ENCODE measurements around the gene POLE4.

DNA sequence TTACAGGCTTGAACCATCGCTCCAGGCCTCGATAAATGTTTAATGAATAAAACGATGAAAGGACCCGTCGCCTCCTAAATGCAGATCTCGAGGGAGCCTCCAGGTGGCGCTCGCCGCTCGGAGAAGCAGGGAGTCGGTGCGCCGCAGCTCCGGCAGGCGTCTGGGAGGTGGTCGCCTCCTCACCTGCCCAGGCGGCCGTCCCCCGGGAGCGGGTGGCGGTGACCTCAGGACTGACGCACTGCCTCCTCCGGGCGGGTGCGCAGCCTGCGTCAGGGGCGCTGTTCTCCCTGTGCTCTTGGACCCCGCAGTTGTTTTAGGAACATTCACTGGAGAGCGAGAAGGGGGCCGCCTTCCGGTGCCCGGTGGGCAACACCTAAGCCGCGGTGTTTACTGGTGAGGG, 38.6 kb upstream of the POLE4 start:
- TF ChIP-seq, protein P1, sequence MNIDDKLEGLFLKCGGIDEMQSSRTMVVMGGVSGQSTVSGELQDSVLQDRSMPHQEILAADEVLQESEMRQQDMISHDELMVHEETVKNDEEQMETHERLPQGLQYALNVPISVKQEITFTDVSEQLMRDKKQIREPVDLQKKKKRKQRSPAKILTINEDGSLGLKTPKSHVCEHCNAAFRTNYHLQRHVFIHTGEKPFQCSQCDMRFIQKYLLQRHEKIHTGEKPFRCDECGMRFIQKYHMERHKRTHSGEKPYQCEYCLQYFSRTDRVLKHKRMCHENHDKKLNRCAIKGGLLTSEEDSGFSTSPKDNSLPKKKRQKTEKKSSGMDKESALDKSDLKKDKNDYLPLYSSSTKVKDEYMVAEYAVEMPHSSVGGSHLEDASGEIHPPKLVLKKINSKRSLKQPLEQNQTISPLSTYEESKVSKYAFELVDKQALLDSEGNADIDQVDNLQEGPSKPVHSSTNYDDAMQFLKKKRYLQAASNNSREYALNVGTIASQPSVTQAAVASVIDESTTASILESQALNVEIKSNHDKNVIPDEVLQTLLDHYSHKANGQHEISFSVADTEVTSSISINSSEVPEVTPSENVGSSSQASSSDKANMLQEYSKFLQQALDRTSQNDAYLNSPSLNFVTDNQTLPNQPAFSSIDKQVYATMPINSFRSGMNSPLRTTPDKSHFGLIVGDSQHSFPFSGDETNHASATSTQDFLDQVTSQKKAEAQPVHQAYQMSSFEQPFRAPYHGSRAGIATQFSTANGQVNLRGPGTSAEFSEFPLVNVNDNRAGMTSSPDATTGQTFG (tag by site-specific recombination; IDR thresholded peaks at IDR 0.05; ENCODE audit: borderline replicate concordance): no peak
- TF ChIP-seq, protein P2, sequence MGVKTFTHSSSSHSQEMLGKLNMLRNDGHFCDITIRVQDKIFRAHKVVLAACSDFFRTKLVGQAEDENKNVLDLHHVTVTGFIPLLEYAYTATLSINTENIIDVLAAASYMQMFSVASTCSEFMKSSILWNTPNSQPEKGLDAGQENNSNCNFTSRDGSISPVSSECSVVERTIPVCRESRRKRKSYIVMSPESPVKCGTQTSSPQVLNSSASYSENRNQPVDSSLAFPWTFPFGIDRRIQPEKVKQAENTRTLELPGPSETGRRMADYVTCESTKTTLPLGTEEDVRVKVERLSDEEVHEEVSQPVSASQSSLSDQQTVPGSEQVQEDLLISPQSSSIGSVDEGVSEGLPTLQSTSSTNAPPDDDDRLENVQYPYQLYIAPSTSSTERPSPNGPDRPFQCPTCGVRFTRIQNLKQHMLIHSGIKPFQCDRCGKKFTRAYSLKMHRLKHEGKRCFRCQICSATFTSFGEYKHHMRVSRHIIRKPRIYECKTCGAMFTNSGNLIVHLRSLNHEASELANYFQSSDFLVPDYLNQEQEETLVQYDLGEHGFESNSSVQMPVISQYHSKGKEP (tag by site-specific recombination; IDR thresholded peaks at IDR 0.05): no peak
- TF ChIP-seq ELK4 (IDR thresholded peaks at IDR 0.05; ENCODE audit: borderline replicate concordance, low read depth, low read length): no peak
- TF ChIP-seq ZFP41 (tag by site-specific recombination; IDR thresholded peaks at IDR 0.05; ENCODE audit: borderline replicate concordance): no peak
- TF ChIP-seq ZNF426 (tag by site-specific recombination; IDR thresholded peaks at IDR 0.05): no peak
- TF ChIP-seq ZBTB7A (tag by site-specific recombination; IDR thresholded peaks at IDR 0.05; ENCODE audit: low read depth): no peak
- peak; percentile 37 for TF ChIP-seq ZBTB17 (tag by site-specific recombination; IDR thresholded peaks at IDR 0.05)
- no peak for TF ChIP-seq ZNF76 (tag by site-specific recombination; IDR thresholded peaks at IDR 0.05; ENCODE audit: borderline replicate concordance, low read depth)
- TF ChIP-seq, protein P3, sequence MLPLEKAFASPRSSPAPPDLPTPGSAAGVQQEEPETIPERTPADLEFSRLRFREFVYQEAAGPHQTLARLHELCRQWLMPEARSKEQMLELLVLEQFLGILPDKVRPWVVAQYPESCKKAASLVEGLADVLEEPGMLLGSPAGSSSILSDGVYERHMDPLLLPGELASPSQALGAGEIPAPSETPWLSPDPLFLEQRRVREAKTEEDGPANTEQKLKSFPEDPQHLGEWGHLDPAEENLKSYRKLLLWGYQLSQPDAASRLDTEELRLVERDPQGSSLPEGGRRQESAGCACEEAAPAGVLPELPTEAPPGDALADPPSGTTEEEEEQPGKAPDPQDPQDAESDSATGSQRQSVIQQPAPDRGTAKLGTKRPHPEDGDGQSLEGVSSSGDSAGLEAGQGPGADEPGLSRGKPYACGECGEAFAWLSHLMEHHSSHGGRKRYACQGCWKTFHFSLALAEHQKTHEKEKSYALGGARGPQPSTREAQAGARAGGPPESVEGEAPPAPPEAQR (tag by site-specific recombination; IDR thresholded peaks at IDR 0.05): no peak
- TF ChIP-seq TRIM28 (IDR thresholded peaks at IDR 0.05; ENCODE audit: borderline replicate concordance, low read length): no peak

All from HEK293 (cell line).